GM12878 (cell line): ENCODE measurements around the gene TRH. TPM values are rescaled to one million over a fixed set of nuclear protein-coding genes. Genes with fewer than 3 reads are reported as not detected.

Experiments
- ATAC-seq: fragments of 200-7000 bp; cut with Tn5 transposase; 3 replicates; pipeline ENCODE4 v1.9.1; 2020; ENCODE audit warnings: mild to moderate bottlenecking, moderate library complexity
- BruUV-seq: library from RNA; stranded (reverse); fragments of 400-500 nt; replicated peaks from 2 replicates; lab custom pipeline; 2021; lab: Mats Ljungman, UMichigan
- CTCF ChIA-PET: fragments of 300-600 bp; sonication (Branson Sonifier 250); formaldehyde crosslinking; extraction: SDS; loops from one replicate; lab custom pipeline; 2021; ENCODE audit warnings: inconsistent platforms; lab: Yijun Ruan, JAX
- POLR2A ChIA-PET: fragments of 350-600 bp; formaldehyde crosslinking; extraction: SDS; loops from one replicate; lab custom pipeline; 2021; ENCODE audit warnings: inconsistent platforms; lab: Charles Lee
- RAD21 ChIA-PET: fragments of 300-600 bp; sonication (Branson Sonifier 250); formaldehyde crosslinking; loops from one replicate; lab custom pipeline; 2023; ENCODE audit warnings: antibody characterized with exemption; ENCODE audit not compliant: unreplicated experiment; lab: Charles Lee
- SMC1A ChIA-PET: fragments of 300-600 bp; sonication (Branson Sonifier 250); formaldehyde crosslinking; loops from one replicate; lab custom pipeline; 2023; ENCODE audit not compliant: unreplicated experiment, uncharacterized antibody; lab: Charles Lee
- DNase-seq: peaks from one replicate; pipeline ENCODE4 v3.0.0-alpha.2; 2011; ENCODE audit warnings: low read depth, low spot score
- FAIRE-seq: peaks from 3 replicates; lab custom pipeline; 2011; peaks lifted over from hg19 to GRCh38; lab: Jason Lieb, UNC
- H2AFZ ChIP-seq: 2 replicates; pipeline ENCODE4 v1.6.0; 2011; ENCODE audit warnings: low read depth, low read length, control low read depth; ENCODE audit not compliant: control insufficient read depth
- H3K27ac ChIP-seq: 2 replicates; pipeline ENCODE4 v1.5.1; 2011; ENCODE audit warnings: control low read depth; ENCODE audit not compliant: control insufficient read depth, insufficient read depth
- H3K27me3 ChIP-seq, 2 experiments: replicated peaks in 1 of 2; 2 replicates each; pipeline versions ENCODE4 v1.6.0 to v1.6.1; 2011; ENCODE audit warnings: low read length in 1 of 2; ENCODE audit not compliant: control insufficient read depth in 2 of 2, insufficient read depth in 2 of 2
- H3K36me3 ChIP-seq, 2 experiments: 2 replicates each; pipeline ENCODE4 v1.5.1; 2011; ENCODE audit warnings: low read length in 1 of 2; ENCODE audit not compliant: control insufficient read depth in 2 of 2, insufficient read depth in 2 of 2
- H3K4me1 ChIP-seq: 2 replicates; pipeline ENCODE4 v1.6.1; 2011; ENCODE audit warnings: mild to moderate bottlenecking, low read length, moderate library complexity, mixed read lengths; ENCODE audit not compliant: control insufficient read depth, insufficient read depth
- H3K4me2 ChIP-seq: 2 replicates; pipeline ENCODE4 v1.6.0; 2011; ENCODE audit warnings: control low read depth; ENCODE audit not compliant: control insufficient read depth, insufficient read depth
- H3K4me3 ChIP-seq: fragments of 200-600 bp; sonication (generic); 2 replicates; pipeline ENCODE4 v1.5.1; 2016
- H3K79me2 ChIP-seq: 2 replicates; pipeline ENCODE4 v1.6.0; 2011; ENCODE audit warnings: low read length; ENCODE audit not compliant: control insufficient read depth, insufficient read depth
- H3K9ac ChIP-seq: 2 replicates; pipeline ENCODE4 v1.8.0; 2011; ENCODE audit warnings: low read length, control low read depth, mixed read lengths; ENCODE audit not compliant: control insufficient read depth, insufficient read depth
- H3K9me3 ChIP-seq: replicated peaks from 3 replicates; pipeline ENCODE4 v1.5.1; 2011; ENCODE audit warnings: mild to moderate bottlenecking, low read length; ENCODE audit not compliant: control insufficient read depth, insufficient read depth
- H4K20me1 ChIP-seq: 2 replicates; pipeline ENCODE4 v1.6.0; 2011; ENCODE audit not compliant: control insufficient read depth, insufficient read depth
- ATF2 ChIP-seq: IDR thresholded peaks from 2 replicates; pipeline ENCODE4 v1.6.1; 2012; ENCODE audit warnings: low read length, inconsistent platforms
- BCL3 ChIP-seq: IDR thresholded peaks from 2 replicates; pipeline ENCODE4 v1.6.1; 2011; ENCODE audit warnings: borderline replicate concordance, low read depth, mild to moderate bottlenecking, moderate library complexity, low read length; ENCODE audit not compliant: insufficient read depth, poor library complexity, severe bottlenecking
- CHD2 ChIP-seq: IDR thresholded peaks from 2 replicates; pipeline ENCODE4 v1.6.1; 2011; ENCODE audit warnings: low read depth, low read length, improper control_type of control experiment, borderline replicate concordance
- CHD4 ChIP-seq: fragments of 200-600 bp; sonication (generic); IDR thresholded peaks from 2 replicates; pipeline ENCODE4 v1.6.1; 2016; ENCODE audit warnings: mild to moderate bottlenecking
- HCFC1 ChIP-seq: fragments of 150-350 bp; IDR thresholded peaks from 2 replicates; pipeline ENCODE4 v1.6.1; 2014; ENCODE audit warnings: low read length
- HDGF ChIP-seq: fragments of 450-650 bp; IDR thresholded peaks from 2 replicates; pipeline ENCODE4 v1.6.1; 2016; ENCODE audit warnings: antibody characterized with exemption
- JUND ChIP-seq: IDR thresholded peaks from 2 replicates; pipeline ENCODE4 v1.6.1; 2012; ENCODE audit warnings: low read depth, mild to moderate bottlenecking, low read length, improper control_type of control experiment, moderate library complexity
- KDM1A ChIP-seq: fragments of 200-600 bp; sonication (generic); IDR thresholded peaks from 2 replicates; pipeline ENCODE4 v1.6.1; 2016; ENCODE audit warnings: borderline replicate concordance
- NFYB ChIP-seq: IDR thresholded peaks from 2 replicates; pipeline ENCODE4 v1.6.1; 2011; ENCODE audit warnings: low read depth, mild to moderate bottlenecking, low read length, improper control_type of control experiment, moderate library complexity; ENCODE audit not compliant: insufficient read depth
- NR2C1 ChIP-seq: fragments of 450-650 bp; IDR thresholded peaks from 2 replicates; pipeline ENCODE4 v1.6.1; 2017; ENCODE audit warnings: antibody characterized with exemption, mild to moderate bottlenecking, moderate library complexity
- NR2F1 ChIP-seq: fragments of 450-650 bp; conservative IDR thresholded peaks from 2 replicates; pipeline ENCODE4 v1.6.1; 2017; ENCODE audit warnings: mild to moderate bottlenecking
- PBX3 ChIP-seq: IDR thresholded peaks from 2 replicates; pipeline ENCODE4 v1.6.1; 2011; ENCODE audit warnings: mild to moderate bottlenecking, low read depth, low read length, moderate library complexity; ENCODE audit not compliant: insufficient replicate concordance
- POLR2AphosphoS5 ChIP-seq: IDR thresholded peaks from 2 replicates; pipeline ENCODE4 v1.6.1; 2011; ENCODE audit warnings: mild to moderate bottlenecking, low read length, inconsistent platforms
- SREBF1 ChIP-seq: IDR thresholded peaks from 2 replicates; pipeline ENCODE4 v1.6.1; 2012; ENCODE audit warnings: mild to moderate bottlenecking, low read length
- SUPT20H ChIP-seq: IDR thresholded peaks from 2 replicates; pipeline ENCODE4 v1.6.1; 2011; ENCODE audit warnings: low read depth, mild to moderate bottlenecking, low read length, moderate library complexity, borderline replicate concordance; ENCODE audit not compliant: control insufficient read depth
- TCF7 ChIP-seq: IDR thresholded peaks from 2 replicates; pipeline ENCODE4 v1.6.1; 2014; ENCODE audit warnings: antibody characterized with exemption, borderline replicate concordance
- ZBED1 ChIP-seq: IDR thresholded peaks from 2 replicates; pipeline ENCODE4 v1.6.1; 2016; ENCODE audit warnings: borderline replicate concordance
- ZNF24 ChIP-seq: fragments of 450-650 bp; IDR thresholded peaks from 2 replicates; pipeline ENCODE4 v1.6.1; 2017; ENCODE audit warnings: antibody characterized with exemption, mild to moderate bottlenecking
- ZNF622 ChIP-seq: fragments of 450-650 bp; IDR thresholded peaks from 2 replicates; pipeline ENCODE4 v1.6.1; 2017; ENCODE audit warnings: mild to moderate bottlenecking, inconsistent platforms
- ZZZ3 ChIP-seq: IDR thresholded peaks from 2 replicates; pipeline ENCODE4 v1.6.1; 2011; ENCODE audit warnings: low read depth; ENCODE audit not compliant: control insufficient read depth, insufficient read length
- WGBS: methylation state at CpG from one replicate; pipeline ENCODE4 v1.1.6; 2016; ENCODE audit warnings: low lambda C conversion rate; ENCODE audit not compliant: insufficient replicate concordance, insufficient coverage; ENCODE audit errors: missing lambda C conversion rate; 5-methylcytosine and 5-hydroxymethylcytosine counted together
- in situ Hi-C: fragments of 300-500 bp; cut with MboI; formaldehyde crosslinking; loops from 9 replicates; pipeline ENCODE4 v1.14.3; 2018; ENCODE audit warnings: mixed read lengths
- intact Hi-C: fragments of 100-400 bp; cut with micrococcal nuclease; formaldehyde crosslinking; loops from one replicate; pipeline ENCODE4 v1.14.2; 2022; ENCODE audit not compliant: unreplicated experiment
- polyA plus RNA-seq, 11 experiments: library from polyadenylated mRNA; depleted of rRNA in 4 of 11; unstranded in 6 of 11; stranded (reverse) in 5 of 11; fragments of >200 nt; fragmentation: Nextera tagmentation in 4 of 11; fragmentation: Illumina TruSeq in 1 of 11; extraction: Ambion mirVana in 4 of 11; extraction: Trizol in 1 of 11; gene quantifications; 1 replicate in 1 of 11; 2 replicates in 10 of 11; pipeline versions ENCODE4 v1.2.1 to v1.2.3, GENCODE V29; 2011 to 2016; ENCODE audit warnings: inconsistent platforms in 2 of 11, missing spikeins in 2 of 11, low read depth in 1 of 11
- total RNA-seq, 4 experiments: library from RNA; depleted of rRNA in 3 of 4; stranded (reverse); fragments of >200 nt in 3 of 4; fragmentation: Illumina TruSeq in 1 of 4; extraction: Trizol in 1 of 4; gene quantifications; 2 replicates each; pipeline versions ENCODE4 v1.2.1 to v1.2.3, GENCODE V29; 2013 to 2021

Gene TRH
- total and polyA plus RNA-seq, 10 of the 15 experiments (the other 5 are each of a cell fraction or from before 2014, with no cell fraction given) = not detected

GRCh38 chr3:129966876-129967275, 7.6 kb upstream of the TRH start:
- no TSS peak for BruUV-seq
- Histone ChIP-seq H3K27me3 (peaks cover 2 to 6% of the 10 kb centered on the region in 2 experiments), H3K27ac (no peak overlapping the region), H3K4me3 (no peak overlapping the region), H3K9me3 (no peaks in the 10 kb centered on the region), H3K36me3 (no peaks in the 10 kb centered on the region), H3K79me2 (no peaks in the 10 kb centered on the region), H3K4me1 (no peaks in the 10 kb centered on the region), H2AFZ (no peak overlapping the region), H4K20me1 (no peaks in the 10 kb centered on the region), H3K4me2 (no peak overlapping the region), H3K9ac (no peak overlapping the region)
- intact Hi-C loops = no loop called here
- ChIA-PET RAD21 (no interaction called here), SMC1A (no interaction called here), POLR2A (interaction anchor here (0.5 kb wide), 1 partner anchor 541 kb away, joined by 3 read pairs; no protein-coding TSS in a partner anchor), CTCF (interaction anchor here (1.5 kb wide), 1 partner anchor 24 kb away, joined by 6 read pairs; no protein-coding TSS in a partner anchor)
- in situ Hi-C loops = no loop called here
- TF ChIP-seq ZZZ3 = no peak
- no peak for TF ChIP-seq BCL3
- no peak for TF ChIP-seq JUND
- no peak for TF ChIP-seq CHD2
- no peak for TF ChIP-seq NR2F1
- no peak for TF ChIP-seq CHD4
- no peak for TF ChIP-seq ZNF622
- TF ChIP-seq ZNF24 = no peak
- no peak for TF ChIP-seq HDGF
- no peak for TF ChIP-seq TCF7
- no peak for TF ChIP-seq NFYB
- TF ChIP-seq HCFC1 = no peak
- TF ChIP-seq SUPT20H = no peak
- no peak for TF ChIP-seq KDM1A
- no peak for TF ChIP-seq ATF2
- no peak for TF ChIP-seq PBX3
- TF ChIP-seq SREBF1 = no peak
- no peak for TF ChIP-seq POLR2AphosphoS5
- no peak for TF ChIP-seq ZBED1
- no peak for TF ChIP-seq NR2C1
- no peak for FAIRE-seq
- 32% methylated on average over 4 of the region's 4 CpGs for WGBS
- no peak for ATAC-seq
- no peak for DNase-seq
